Renal cortex interstitium (tissue), 11 donors: ENCODE results near the gene SSBP4. TPM values are rescaled to one million over a fixed set of nuclear protein-coding genes. Genes with fewer than 3 reads are reported as not detected.

Experiments
- DNase-seq, 11 donors: peaks; one replicate each; pipeline ENCODE4 v3.0.0-alpha.2; 2013; ENCODE audit warnings: low read depth in 9 of 11, low spot score in 4 of 11; ENCODE audit errors: extremely low read depth in 1 of 11
- polyA plus RNA-seq, 3 donors: library from polyadenylated mRNA; unstranded; fragments of 120-200 nt; gene quantifications; one replicate each; pipeline ENCODE4 v1.2.1, GENCODE V29; 2013; ENCODE audit not compliant: insufficient read length in 3 of 3

Gene SSBP4
- polyA plus RNA-seq, 3 donors = 52.4 to 115 (median 104) TPM

GRCh38 chr19:18469069-18469846 lies 50.1 kb downstream of the SSBP4 start:
- peak in 6 of 11 donors; percentile 42 to 66 (median 49) for DNase-seq

- no peak for DNase-seq
Observed at GRCh38 chr19:18470787-18471186, 51.6 kb downstream of the SSBP4 start.

GRCh38 chr19:18473003-18473705 lies 54.0 kb downstream of the SSBP4 start:
- DNase-seq = no peak

GRCh38 chr19:18473706-18474087 lies 54.5 kb downstream of the SSBP4 start:
- DNase-seq = no peak

GRCh38 chr19:18474366-18474887 lies 55.2 kb downstream of the SSBP4 start:
- no peak for DNase-seq

GRCh38 chr19:18475004-18475453 lies 55.8 kb downstream of the SSBP4 start:
- DNase-seq = no peak

- DNase-seq = no peak
Observed at GRCh38 chr19:18475762-18476331, 56.6 kb downstream of the SSBP4 start.

- no peak for DNase-seq
Observed at GRCh38 chr19:18476507-18477041, 57.4 kb downstream of the SSBP4 start.

- no peak for DNase-seq
Observed at GRCh38 chr19:18477042-18477779, 58.0 kb downstream of the SSBP4 start.

GRCh38 chr19:18477974-18478373 lies 58.8 kb downstream of the SSBP4 start:
- DNase-seq = no peak

- no peak for DNase-seq
Observed at GRCh38 chr19:18478545-18479311, 59.5 kb downstream of the SSBP4 start.

- no peak for DNase-seq
Observed at GRCh38 chr19:18480006-18480691, 61.0 kb downstream of the SSBP4 start.

GRCh38 chr19:18481505-18482222 lies 62.5 kb downstream of the SSBP4 start:
- no peak for DNase-seq

GRCh38 chr19:18483119-18483890 lies 64.1 kb downstream of the SSBP4 start:
- no peak for DNase-seq
